NCI-H1436 treated with DMSO at 0.1 percent for 48 hours (cell line): ENCODE data around the gene RNASE8.
"Not testable (repeated sequence)": the region's sequence is repeated elsewhere in the genome, so short reads cannot be mapped to it uniquely, and the experiment has no call there.

Source experiments
- DNase-seq: peaks from one replicate; lab custom pipeline; 2025; lab: John Stamatoyannopoulos, UW

The RNASE8 gene

DNA sequence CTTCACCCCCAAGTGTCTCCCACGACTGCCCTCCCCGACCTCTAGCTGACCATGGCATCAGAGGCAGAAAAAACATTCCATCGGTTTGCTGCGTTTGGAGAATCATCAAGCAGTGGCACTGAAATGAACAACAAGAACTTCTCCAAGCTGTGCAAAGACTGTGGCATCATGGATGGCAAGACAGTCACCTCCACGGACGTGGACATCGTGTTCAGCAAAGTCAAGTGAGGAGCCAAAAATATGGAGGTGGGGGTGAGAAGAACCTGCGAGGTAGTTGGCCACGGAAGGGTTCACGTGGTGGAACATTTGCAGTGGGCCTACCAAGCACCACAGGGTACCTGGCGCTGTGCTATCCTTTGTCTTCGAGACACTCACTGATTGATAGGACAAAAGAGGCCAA lies 27.1 kb upstream of the RNASE8 start:
- no peak for DNase-seq

DNA sequence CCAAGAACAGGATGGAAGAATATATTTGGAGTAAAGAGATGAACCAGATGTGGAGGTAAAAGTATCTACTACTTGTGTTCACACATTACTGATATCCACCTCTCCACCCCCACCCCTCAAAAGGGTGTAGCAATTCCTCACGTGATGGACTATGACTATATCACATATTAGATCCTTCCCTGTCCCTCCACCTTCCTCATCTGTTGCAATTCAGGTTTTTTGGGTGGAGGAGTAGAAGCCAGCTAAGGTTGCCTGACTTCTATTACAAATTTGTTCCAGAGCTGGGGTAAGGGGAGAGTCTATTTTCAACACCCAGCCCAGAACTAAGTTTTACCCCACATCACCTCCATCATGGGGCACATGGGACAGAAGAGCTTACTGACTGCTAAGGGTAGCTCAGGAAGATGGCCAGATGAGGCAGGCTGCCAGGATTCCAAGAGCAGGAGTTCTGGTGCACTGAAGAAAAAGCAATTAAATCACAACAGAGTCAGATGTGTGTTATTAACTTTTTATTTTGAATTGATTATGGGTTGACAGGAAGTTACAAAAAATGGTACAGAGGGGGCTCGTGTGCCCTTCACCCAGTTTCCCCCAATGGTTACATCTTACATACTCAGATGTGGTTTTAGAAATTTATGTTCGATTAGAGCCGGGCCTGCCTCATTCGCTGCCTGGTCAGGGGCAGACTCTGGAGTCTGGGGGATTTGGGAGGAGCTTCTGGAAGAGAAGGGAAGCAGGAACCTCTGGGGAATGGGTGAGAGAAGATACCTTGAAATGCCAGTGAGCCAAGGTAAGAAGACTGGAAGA lies 25.1 kb upstream of the RNASE8 start:
- DNase-seq: no peak

DNA sequence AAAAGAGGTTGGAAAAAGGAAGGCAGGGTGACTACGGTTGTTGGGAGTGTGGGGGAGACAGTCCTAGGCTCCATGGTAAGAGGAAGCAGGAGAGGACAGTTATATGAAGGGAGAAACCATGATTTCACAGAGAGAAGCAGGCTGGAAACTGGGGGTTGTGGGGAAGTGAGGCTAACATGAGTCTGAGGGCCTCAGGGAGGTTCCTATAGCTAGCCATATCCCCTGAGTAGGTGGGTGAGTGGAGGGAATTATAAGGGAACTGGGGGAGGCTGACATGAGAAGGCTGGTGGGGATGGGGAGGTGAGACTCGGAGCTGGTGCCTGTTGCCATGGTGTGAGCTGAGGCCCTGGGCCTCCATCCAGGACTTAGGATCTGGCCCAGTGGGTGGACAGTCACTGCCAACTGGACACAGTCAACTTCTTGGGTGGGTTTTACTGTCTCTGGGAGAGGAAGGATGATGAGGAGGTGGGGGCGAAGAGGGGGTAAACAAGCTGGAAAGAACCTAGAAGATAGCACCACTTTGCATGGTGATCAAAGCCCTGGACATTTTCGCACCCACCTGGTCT lies 24.4 kb upstream of the RNASE8 start:
- DNase-seq: no peak

GRCh38 chr14:21034707-21035106 lies 22.9 kb upstream of the RNASE8 start, which contains the start of gene RNASE13:
RNASE13 (minus strand) TSS chr14:21034807; CDS start chr14:21034288, 519 bp downstream.
- no peak for DNase-seq

GRCh38 chr14:21036751-21037150 lies 20.9 kb upstream of the RNASE8 start:
- DNase-seq: no peak

- DNase-seq: no peak
These were observed 20.5 kb upstream of the RNASE8 start for GRCh38 chr14:21037156-21037555.

- no peak for DNase-seq
These were observed 18.9 kb upstream of the RNASE8 start for GRCh38 chr14:21038441-21039422.

GRCh38 chr14:21039585-21040369 lies 17.8 kb upstream of the RNASE8 start:
- DNase-seq: no peak

- no peak for DNase-seq
These were observed 17.2 kb upstream of the RNASE8 start for GRCh38 chr14:21040370-21040925.

DNA sequence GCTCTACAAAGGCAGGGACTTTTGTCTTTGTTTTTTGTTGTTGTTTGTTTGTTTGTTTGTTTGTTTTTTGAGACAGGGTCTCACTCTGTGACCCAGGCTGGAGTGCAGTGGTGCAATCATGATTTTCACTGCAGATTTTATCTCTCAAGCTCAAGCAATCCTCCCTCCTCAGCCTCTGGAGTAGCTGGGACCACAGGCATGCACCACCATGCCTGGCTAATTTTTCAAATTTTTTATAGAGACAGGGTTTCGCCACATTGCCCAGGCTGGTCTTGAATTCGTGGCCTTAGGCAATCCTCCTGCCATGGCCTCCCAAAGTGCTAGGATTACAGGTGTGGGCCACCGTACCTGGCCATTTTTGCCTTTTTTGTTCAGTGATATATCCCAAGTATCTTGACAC lies 16.7 kb upstream of the RNASE8 start:
- not testable (repeated sequence) for DNase-seq

- no peak for DNase-seq
These were observed 15.8 kb upstream of the RNASE8 start, which contains the start of gene RNASE7 for GRCh38 chr14:21041676-21042433. RNASE7 (plus strand) TSS chr14:21042362; CDS start chr14:21042993, 631 bp downstream.

GRCh38 chr14:21042918-21043317 lies 14.7 kb upstream of the RNASE8 start:
- DNase-seq: no peak

DNA sequence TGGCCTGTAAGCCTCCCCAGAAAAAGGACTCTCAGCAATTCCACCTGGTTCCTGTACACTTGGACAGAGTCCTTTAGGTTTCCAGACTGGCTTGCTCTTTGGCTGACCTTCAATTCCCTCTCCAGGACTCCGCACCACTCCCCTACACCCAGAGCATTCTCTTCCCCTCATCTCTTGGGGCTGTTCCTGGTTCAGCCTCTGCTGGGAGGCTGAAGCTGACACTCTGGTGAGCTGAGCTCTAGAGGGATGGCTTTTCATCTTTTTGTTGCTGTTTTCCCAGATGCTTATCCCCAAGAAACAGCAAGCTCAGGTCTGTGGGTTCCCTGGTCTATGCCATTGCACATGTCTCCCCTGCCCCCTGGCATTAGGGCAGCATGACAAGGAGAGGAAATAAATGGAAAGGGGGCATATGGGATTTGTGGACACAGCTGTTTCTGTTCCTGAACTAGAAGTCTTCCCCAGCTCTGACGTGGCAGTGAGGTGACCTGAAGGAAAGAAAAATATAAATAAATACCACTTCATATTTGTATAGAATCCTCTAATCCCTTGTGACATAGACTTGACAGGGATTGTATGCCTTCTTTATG lies 14.1 kb upstream of the RNASE8 start:
- no peak for DNase-seq

DNA sequence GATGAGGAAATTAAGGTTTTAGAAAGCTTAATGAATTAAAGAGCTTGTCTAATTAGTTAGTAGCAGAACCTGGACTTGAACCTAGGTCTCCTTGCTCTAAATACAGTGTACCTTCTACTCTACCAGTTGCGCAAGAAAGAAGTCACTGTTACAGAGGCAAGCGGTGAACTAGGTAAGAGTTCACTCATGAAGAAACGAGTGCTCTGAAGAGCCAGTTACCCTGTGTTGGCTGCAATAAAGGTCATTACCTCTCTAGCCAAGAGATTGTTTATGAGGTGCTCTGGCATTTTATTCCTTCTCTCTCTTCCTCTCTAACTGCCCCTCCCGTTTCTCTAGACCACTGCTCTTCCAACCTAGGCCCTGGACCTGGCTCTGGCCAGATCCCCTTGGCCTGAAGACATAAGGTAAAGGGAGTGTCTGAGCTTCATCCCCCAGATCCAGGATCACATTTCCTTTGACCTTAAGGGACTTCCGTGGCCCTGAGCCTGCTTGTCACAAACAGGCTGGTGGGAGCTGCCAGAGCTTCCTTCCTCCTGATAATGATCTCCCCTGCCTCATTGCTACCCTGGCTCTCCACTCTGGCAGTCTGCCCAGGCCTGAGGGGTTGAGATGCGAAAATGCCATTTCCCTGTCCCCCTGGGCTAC lies 13.5 kb upstream of the RNASE8 start:
- DNase-seq: no peak

DNA sequence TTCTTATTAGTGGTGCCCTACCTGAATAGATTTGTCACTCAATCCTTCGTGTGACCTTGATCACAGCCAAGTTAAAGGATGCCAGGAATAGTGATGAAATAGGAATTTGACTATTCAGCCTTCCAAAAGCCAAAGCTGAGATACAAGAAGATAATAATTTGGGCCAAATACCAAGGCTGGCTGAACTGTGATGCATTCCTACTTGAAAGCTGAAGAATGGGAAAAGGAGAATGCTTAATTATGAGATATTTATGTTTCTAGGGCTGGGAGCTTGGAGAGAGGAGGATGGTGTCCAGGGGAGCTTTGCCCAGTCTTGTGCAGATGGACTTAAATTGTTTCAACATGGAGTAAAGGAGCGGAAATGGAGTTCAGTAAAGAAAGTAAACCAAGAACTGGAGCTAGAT lies 10.2 kb upstream of the RNASE8 start:
- no peak for DNase-seq

DNA sequence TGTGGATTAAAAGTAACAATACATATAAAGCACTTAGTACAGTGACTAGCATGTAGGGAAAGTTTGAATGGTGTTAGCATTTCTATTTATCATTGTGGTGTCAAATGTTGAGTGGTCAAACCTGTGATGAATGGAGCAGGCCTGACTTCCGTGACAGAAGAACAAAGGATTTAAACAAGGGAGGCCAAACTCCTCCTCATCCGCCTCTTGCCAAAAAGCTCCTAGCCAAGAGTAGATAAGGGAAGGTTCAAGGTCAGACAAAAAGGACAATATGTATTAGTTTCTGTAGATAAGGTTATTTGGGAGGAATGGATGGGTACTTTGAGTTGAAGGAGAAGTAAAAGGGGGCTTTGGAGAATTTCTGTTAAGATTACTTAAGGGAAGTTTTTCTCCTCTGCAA lies 9.0 kb upstream of the RNASE8 start:
- no peak for DNase-seq

- no peak for DNase-seq
These were observed 8.3 kb upstream of the RNASE8 start for GRCh38 chr14:21049271-21049673.

DNA sequence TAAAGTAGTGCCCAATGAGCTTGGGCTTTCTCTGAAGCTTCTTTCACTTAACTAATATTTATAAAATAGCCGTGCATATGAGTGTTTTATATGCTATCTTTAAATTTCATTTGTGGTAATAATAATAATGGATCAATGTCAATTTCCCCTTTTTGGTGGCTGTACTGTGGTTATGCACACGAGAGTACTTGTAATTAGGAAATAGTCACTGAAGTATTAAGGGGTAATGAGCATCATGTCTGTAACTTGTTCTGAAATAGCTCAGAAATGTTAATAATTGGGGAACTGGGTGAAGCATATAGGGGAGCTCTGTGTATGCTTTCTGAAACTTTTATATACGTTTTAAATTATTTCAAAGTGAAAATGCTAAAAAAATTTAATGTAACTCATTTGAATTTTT lies 7.0 kb upstream of the RNASE8 start:
- no peak for DNase-seq
